Stimulated activated CD4-positive, alpha-beta T cell treated with anti-CD3 and anti-CD28 coated beads, TNF-alpha, amount 100 ng/mL, for 4 hours (primary cell): Measurements from ENCODE around the gene MUC4.
"Not testable (repeated sequence)": the region's sequence is repeated elsewhere in the genome, so short reads cannot be mapped to it uniquely, and the experiment has no call there.

Source experiments
- DNase-seq, 3 experiments: peaks; one replicate each; pipeline ENCODE4 v3.0.0-alpha.2; 2020; ENCODE audit warnings: low read depth in 3 of 3

MUC4 gene

GRCh38 chr3:195761123-195761566 is 50.6 kb downstream of the MUC4 start:
- no peak for DNase-seq

GRCh38 chr3:195760345-195761122 is 51.2 kb downstream of the MUC4 start:
- no peak for DNase-seq

GRCh38 chr3:195758721-195759353 is 52.9 kb downstream of the MUC4 start:
- no peak for DNase-seq

GRCh38 chr3:195757827-195758226 is 53.9 kb downstream of the MUC4 start:
- no peak for DNase-seq

GRCh38 chr3:195757438-195757770 is 54.3 kb downstream of the MUC4 start:
- DNase-seq = no peak

GRCh38 chr3:195755791-195756676 is 55.7 kb downstream of the MUC4 start:
- no peak for DNase-seq

- no peak for DNase-seq
Measured at GRCh38 chr3:195755391-195755790, 56.3 kb downstream of the MUC4 start.

- no peak for DNase-seq
Measured at GRCh38 chr3:195754906-195755305, 56.8 kb downstream of the MUC4 start.

GRCh38 chr3:195754141-195754540 is 57.6 kb downstream of the MUC4 start:
- no peak for DNase-seq

GRCh38 chr3:195753581-195753980 is 58.1 kb downstream of the MUC4 start:
- no peak for DNase-seq

GRCh38 chr3:195752546-195753331 is 59.0 kb downstream of the MUC4 start:
- DNase-seq = no peak

- DNase-seq = no peak
Measured at GRCh38 chr3:195752066-195752465, 59.7 kb downstream of the MUC4 start.

- DNase-seq = no peak
Measured at GRCh38 chr3:195751560-195751959, 60.2 kb downstream of the MUC4 start.

GRCh38 chr3:195750797-195751520 is 60.8 kb downstream of the MUC4 start:
- DNase-seq = no peak

- not testable (repeated sequence) for DNase-seq
Measured at GRCh38 chr3:195749101-195749500, 62.6 kb downstream of the MUC4 start.

GRCh38 chr3:195748661-195749060 is 63.1 kb downstream of the MUC4 start:
- DNase-seq = no peak

GRCh38 chr3:195746751-195747150 is 65.0 kb downstream of the MUC4 start:
- no peak for DNase-seq

- no peak for DNase-seq
Measured at GRCh38 chr3:195746346-195746745, 65.4 kb downstream of the MUC4 start.

GRCh38 chr3:195744437-195744836 is 67.3 kb downstream of the MUC4 start:
- DNase-seq = no peak

GRCh38 chr3:195739561-195740111 is 72.1 kb downstream of the MUC4 start:
- no peak for DNase-seq
